VCaP (cell line): ENCODE data around the gene XRCC3.
A peak's percentile ranks its signal among the peaks of the same experiment; 100 is the strongest.

Source experiments
- H3K27ac ChIP-seq: fragments of 450-650 bp; 2 replicates; pipeline ENCODE4 v1.5.1; 2017
- CTCF ChIP-seq: fragments of 450-650 bp; conservative IDR thresholded peaks from 2 replicates; pipeline ENCODE4 v1.5.1; 2017; ENCODE audit warnings: mild to moderate bottlenecking, moderate library complexity

XRCC3 gene

GRCh38 chr14:103738166-103738565 is 22.9 kb upstream of the XRCC3 start:
- no peak overlapping the region for H3K27ac ChIP-seq
- no peak for TF ChIP-seq CTCF

GRCh38 chr14:103737432-103738045 is 22.3 kb upstream of the XRCC3 start:
- peak overlapping the region; percentile 96 for H3K27ac ChIP-seq

GRCh38 chr14:103736546-103737431 is 21.5 kb upstream of the XRCC3 start:
- TF ChIP-seq CTCF = no peak
- H3K27ac ChIP-seq = peak overlapping the region; percentile 96

More at GRCh38 chr14:103737432-103738045, 22.3 kb upstream of the XRCC3 start:
- no peak for TF ChIP-seq CTCF

- peak overlapping the region; percentile 96 for H3K27ac ChIP-seq
- no peak for TF ChIP-seq CTCF
Measured at GRCh38 chr14:103735815-103736545, 20.7 kb upstream of the XRCC3 start.

- peak overlapping the region; percentile 96 for H3K27ac ChIP-seq
- no peak for TF ChIP-seq CTCF
Measured at GRCh38 chr14:103735439-103735814, 20.2 kb upstream of the XRCC3 start.

GRCh38 chr14:103735022-103735421 is 19.8 kb upstream of the XRCC3 start:
- H3K27ac ChIP-seq = peak overlapping the region; percentile 96
- no peak for TF ChIP-seq CTCF
